Muscle layer of colon (tissue), 2 donors: Measurements from ENCODE around the gene TMEM132C.
"Not testable (repeated sequence)": the region's sequence is repeated elsewhere in the genome, so short reads cannot be mapped to it uniquely, and the experiment has no call there.

ENCODE experiments used
- H3K27ac ChIP-seq: one replicate; pipeline ENCODE4 v1.7.0; 2013; ENCODE audit warnings: low read depth, mild to moderate bottlenecking, low read length, moderate library complexity
- H3K27me3 ChIP-seq, 2 donors: one replicate each; pipeline ENCODE4 v1.7.0; 2013; ENCODE audit warnings: low read length in 2 of 2, mild to moderate bottlenecking in 2 of 2; ENCODE audit not compliant: insufficient read depth in 2 of 2, control insufficient read depth in 1 of 2
- H3K36me3 ChIP-seq: one replicate; pipeline ENCODE4 v1.7.0; 2013; ENCODE audit warnings: mild to moderate bottlenecking, low read length; ENCODE audit not compliant: insufficient read depth
- H3K4me1 ChIP-seq: one replicate; pipeline ENCODE4 v1.7.0; 2013; ENCODE audit warnings: mild to moderate bottlenecking, low read length; ENCODE audit not compliant: insufficient read depth
- H3K4me3 ChIP-seq, 2 donors: one replicate each; pipeline ENCODE4 v1.7.0; 2013; ENCODE audit warnings: low read length in 2 of 2, low read depth in 1 of 2, mild to moderate bottlenecking in 1 of 2, moderate library complexity in 1 of 2
- H3K9ac ChIP-seq: one replicate; pipeline ENCODE4 v1.7.0; 2013; ENCODE audit warnings: low read length
- H3K9me3 ChIP-seq: one replicate; pipeline ENCODE4 v1.7.0; 2013; ENCODE audit warnings: mild to moderate bottlenecking, low read length
- donor health status: abdominal sarcoma.
- donor health status: Adenocarcinoma of cecum.

Gene TMEM132C

DNA sequence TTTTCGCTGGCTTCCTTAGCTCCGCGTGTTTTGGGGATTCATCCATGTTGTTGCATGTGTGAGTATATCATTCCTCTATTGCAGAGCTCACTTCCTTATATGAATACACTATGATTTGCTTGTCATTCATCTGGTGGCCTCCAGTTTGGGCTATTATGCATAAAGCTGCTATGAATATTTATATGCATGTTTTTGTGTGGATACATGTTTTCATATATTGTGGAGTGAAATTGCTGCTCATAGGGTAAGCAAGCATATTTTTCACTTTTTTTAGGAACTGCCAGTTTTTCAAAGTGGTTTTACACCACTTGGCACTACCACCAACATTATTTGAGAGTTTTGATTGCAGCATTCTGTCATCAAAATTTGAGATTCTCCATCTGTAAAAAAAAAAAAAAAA is 190.0 kb downstream of the TMEM132C start:
- Histone ChIP-seq H3K9me3 (no peaks in the 10 kb centered on the region), H3K27ac (no peak overlapping the region), H3K4me3 (no peak overlapping the region), H3K9ac (no peak overlapping the region), H3K36me3 (no peaks in the 10 kb centered on the region), H3K4me1 (no peaks in the 10 kb centered on the region), H3K27me3 (no peaks in the 10 kb centered on the region)

DNA sequence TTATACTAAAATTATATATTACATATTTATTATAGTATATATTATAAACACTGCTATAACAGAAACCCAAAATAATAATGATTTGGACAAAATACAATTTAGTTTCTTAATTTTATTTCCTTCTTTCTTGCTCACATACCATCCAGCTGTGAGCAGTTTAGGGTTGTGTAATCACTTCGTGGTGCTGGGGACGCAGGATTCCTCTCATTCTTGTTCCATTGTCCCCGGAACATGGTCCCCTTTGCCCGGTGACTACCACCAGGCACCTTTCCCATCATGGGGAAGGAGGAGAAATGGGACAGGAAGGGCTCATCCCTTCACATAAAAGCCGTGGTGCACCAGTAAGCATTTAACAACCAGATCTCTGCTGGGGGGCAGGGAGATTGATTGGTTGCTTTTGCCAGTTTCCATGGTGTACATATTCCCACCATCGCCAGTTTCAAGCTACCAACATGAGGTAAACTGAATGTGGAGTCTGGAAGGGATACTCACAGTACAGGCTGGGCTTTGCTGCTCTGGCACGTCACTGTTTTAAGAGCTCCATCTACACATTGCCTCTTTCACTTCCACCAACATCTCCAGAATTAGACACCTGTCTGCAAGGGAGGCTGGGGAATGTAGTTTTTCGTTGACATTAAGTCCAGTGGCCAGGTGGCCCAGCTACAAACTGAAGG is 191.5 kb downstream of the TMEM132C start:
- no peak overlapping the region for H3K9ac ChIP-seq
- H3K36me3 ChIP-seq: no peaks in the 10 kb centered on the region
- H3K4me1 ChIP-seq: no peaks in the 10 kb centered on the region
- H3K27ac ChIP-seq: no peak overlapping the region
- no peaks in the 10 kb centered on the region for H3K9me3 ChIP-seq
- H3K4me3 ChIP-seq: no peak overlapping the region
- H3K27me3 ChIP-seq: no peaks in the 10 kb centered on the region

DNA sequence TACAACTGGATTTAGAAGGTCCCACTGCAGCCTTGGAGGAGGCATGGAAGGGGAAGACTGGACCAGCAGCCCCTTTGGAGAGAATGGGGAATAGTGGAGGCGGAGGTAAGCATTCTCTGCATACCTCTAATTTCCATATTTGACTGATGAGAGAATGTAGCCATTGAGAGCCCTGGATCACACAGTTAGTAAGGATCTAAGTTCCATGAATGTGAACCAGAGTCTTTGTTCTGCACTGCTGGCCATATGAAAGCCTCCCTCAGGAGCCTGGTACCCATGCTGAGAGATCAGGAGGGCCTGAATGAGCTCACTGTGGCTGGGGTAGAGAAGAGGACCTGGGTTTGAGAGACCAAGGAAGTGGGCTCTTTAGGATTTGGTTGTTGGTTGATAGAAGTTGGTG is 192.1 kb downstream of the TMEM132C start:
- Histone ChIP-seq H3K9ac (no peak overlapping the region), H3K9me3 (no peaks in the 10 kb centered on the region)

DNA sequence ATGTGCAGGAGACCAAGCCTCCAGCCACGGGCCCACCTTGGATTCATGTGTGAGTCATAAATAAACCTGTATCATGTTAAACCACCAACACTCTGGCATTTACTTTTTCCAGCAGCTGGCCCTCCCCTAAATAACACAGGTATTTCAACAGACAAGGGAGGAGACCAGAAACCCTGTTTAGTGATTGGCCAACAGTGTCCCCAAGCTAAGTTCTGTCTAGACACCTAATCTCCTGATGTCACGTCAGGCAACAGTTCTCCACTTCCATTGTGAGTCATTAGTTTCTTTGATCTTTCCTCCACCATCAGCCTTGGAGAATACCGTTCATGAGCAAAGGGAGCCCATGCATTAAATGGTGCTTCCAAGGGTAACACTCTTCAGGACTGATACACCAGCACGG is 196.9 kb downstream of the TMEM132C start:
- Histone ChIP-seq H3K4me1 (no peaks in the 10 kb centered on the region), H3K4me3 (no peak overlapping the region), H3K27ac (no peak overlapping the region), H3K36me3 (no peaks in the 10 kb centered on the region), H3K27me3 (no peaks in the 10 kb centered on the region), H3K9ac (no peak overlapping the region), H3K9me3 (no peaks in the 10 kb centered on the region)

More for the DNA sequence above, 192.1 kb downstream of the TMEM132C start:
- Histone ChIP-seq H3K27me3 (no peaks in the 10 kb centered on the region), H3K4me1 (no peaks in the 10 kb centered on the region), H3K36me3 (no peaks in the 10 kb centered on the region), H3K4me3 (no peak overlapping the region), H3K27ac (no peak overlapping the region)

DNA sequence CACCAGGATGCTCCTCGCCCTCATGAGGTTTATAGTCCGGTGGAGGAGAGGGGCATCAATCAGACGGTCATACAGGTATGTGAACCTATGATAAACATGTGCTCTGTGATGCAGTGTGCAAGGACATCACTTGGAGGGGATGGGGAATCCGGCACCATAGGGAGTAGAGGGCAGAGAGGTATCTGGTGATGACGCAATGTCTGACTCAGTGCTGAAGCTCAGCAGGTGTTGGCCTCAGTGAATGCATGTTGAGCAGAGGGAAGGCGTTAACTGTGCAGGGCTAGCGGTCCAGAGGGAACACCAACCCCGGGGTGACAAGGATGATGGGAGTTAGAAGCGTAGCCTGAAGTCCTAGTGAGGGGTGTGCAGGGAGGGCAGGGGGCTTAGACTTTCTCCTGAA is 200.9 kb downstream of the TMEM132C start:
- Histone ChIP-seq H3K27ac (no peak overlapping the region), H3K36me3 (no peaks in the 10 kb centered on the region), H3K9ac (no peak overlapping the region), H3K4me1 (no peaks in the 10 kb centered on the region), H3K9me3 (no peaks in the 10 kb centered on the region), H3K4me3 (no peak overlapping the region), H3K27me3 (no peaks in the 10 kb centered on the region)

DNA sequence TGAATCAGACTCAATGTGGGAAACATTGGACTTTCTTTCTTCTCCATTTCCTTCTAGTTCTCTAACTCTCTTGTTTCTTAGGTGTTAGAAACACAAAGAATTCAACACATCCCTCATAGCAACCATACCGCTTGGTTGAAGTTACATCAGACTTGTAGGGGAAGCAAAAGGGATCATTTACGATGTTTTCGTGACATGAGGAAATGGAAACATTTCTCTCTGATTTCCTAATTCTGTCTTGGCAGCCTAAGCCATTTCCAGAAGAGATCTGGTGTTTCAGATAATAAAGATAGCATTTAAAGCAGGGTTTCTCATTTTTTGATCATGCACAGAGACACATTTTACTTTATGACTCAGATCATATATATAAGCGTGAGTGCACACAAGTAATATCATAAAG is 202.0 kb downstream of the TMEM132C start:
- Histone ChIP-seq H3K4me1 (no peaks in the 10 kb centered on the region), H3K27ac (no peak overlapping the region), H3K9me3 (no peaks in the 10 kb centered on the region), H3K36me3 (no peaks in the 10 kb centered on the region), H3K9ac (no peak overlapping the region), H3K27me3 (no peaks in the 10 kb centered on the region), H3K4me3 (no peak overlapping the region)

DNA sequence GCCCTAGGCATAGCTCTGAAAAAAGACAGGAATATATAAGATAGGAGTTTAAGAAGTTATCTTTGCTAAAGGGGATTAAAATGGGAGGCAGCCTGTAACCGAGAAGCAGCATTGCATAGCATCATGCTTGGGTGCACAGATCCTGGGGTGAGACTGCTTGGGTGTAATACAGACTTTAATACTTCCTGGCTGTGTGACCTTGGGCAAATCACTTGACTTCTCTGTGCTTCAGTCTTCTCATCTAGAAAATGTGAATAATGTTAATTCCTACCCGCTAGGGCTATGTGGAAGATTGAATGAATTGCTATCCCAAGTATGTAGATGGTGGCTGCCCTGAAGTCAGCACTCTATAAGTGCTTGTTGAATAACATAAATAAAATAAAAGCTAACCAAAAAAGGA is 204.5 kb downstream of the TMEM132C start:
- Histone ChIP-seq H3K4me1 (no peaks in the 10 kb centered on the region), H3K27ac (no peak overlapping the region), H3K27me3 (no peaks in the 10 kb centered on the region), H3K9me3 (no peaks in the 10 kb centered on the region), H3K9ac (no peak overlapping the region), H3K4me3 (no peak overlapping the region), H3K36me3 (no peaks in the 10 kb centered on the region)

DNA sequence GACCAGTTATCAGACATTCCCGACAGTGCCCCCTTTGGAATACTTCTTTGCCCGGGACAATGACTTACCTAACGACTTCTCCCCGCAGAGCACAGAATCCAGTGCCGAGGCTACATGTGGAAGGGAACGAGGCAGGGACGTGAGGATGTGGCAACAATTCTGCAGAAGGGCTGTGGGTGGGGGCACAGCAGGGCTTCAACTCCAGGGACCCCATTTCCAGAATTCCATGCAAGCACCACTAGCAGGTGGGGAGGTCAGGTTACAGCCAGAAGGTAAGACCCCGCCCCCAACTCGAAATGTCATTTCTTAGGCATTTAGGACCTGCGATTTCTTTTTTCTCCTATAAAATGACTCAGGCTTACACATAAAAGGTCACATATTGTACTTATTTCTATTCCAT is 207.9 kb downstream of the TMEM132C start:
- Histone ChIP-seq H3K9ac (no peak overlapping the region), H3K27ac (no peak overlapping the region), H3K4me3 (no peak overlapping the region), H3K27me3 (no peaks in the 10 kb centered on the region), H3K36me3 (no peaks in the 10 kb centered on the region), H3K4me1 (no peaks in the 10 kb centered on the region), H3K9me3 (no peaks in the 10 kb centered on the region)

DNA sequence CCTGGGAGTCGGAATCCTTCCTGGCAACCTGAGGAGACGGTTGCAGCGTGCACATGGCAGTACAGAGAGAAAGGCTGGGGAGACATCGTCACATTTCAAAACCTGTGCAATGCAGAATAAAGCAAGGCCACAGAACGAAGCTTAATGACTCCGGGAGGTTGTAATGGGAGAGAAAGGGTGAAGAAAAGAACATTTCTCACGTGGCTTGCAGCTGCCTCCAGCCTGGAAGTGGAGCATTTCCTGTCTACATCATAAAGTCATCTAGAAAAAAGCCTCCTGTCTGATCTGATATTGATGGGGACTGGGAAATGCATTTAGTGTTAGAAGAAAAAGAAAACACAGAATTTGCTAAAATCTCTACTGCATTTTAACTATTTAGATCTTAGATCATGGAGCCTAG is 209.3 kb downstream of the TMEM132C start:
- H3K36me3 ChIP-seq: no peaks in the 10 kb centered on the region
- H3K9ac ChIP-seq: no peak overlapping the region
- no peaks in the 10 kb centered on the region for H3K27me3 ChIP-seq
- no peak overlapping the region for H3K4me3 ChIP-seq
- no peak overlapping the region for H3K27ac ChIP-seq
- no peaks in the 10 kb centered on the region for H3K9me3 ChIP-seq
- H3K4me1 ChIP-seq: no peaks in the 10 kb centered on the region

DNA sequence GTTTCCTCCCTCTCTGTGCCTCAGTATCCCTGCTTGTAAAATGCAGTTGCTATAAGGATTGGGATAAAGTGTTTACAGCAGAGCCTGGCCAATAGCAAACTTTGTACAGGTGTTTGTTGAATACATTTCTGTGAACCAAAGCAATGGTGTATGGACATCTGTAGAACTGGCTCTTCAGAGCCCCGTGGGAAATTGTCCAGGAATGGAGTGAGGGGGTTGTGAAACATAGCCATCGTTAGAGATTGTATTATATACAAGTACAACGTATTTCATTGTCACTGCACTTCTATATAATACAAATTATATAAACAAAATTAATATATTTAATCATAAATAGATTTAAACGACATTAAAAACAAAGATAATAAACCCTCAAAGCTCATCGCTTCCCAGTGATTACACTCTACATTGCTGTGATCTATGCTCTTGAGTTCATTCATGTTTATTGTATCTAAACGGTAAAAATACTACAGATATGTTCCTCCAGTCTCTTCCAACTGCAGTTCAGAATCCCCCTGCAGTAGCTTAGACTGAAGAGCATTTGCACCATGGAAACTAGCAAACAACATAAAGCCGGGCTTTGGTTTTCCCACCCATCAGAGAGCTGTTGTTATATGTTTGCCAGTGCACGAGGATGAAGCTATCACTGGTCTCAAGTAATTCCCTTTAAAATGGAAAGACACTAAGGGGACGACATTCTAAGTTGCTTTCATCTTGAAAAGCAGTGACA is 216.7 kb downstream of the TMEM132C start:
- Histone ChIP-seq H3K36me3 (no peaks in the 10 kb centered on the region), H3K27ac (no peak overlapping the region), H3K9ac (no peak overlapping the region), H3K4me1 (no peaks in the 10 kb centered on the region), H3K9me3 (no peaks in the 10 kb centered on the region), H3K4me3 (no peak overlapping the region), H3K27me3 (no peaks in the 10 kb centered on the region)

DNA sequence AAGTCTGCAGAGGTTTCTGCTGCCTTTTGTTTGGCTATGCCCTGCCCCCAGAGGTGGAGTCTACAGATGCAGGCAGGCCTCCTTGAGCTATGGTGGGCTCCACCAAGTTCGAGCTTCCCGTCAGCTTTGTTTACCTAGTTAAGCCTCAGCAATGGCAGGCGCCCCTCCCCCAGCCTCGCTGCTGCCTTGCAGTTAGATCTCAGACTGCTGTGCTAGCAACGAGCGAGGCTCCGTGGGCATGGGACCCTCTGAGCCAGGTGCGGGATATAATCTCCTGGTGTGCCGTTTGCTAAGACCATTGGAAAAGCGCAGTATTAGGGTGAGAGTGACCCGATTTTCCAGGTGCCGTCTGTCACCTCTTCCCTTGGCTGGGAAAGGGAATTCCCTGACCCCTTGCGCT is 230.4 kb downstream of the TMEM132C start:
- not testable (repeated sequence) for H3K4me3 ChIP-seq, H3K4me1 ChIP-seq, H3K9ac ChIP-seq, H3K36me3 ChIP-seq, H3K27ac ChIP-seq, H3K27me3 ChIP-seq, H3K9me3 ChIP-seq

DNA sequence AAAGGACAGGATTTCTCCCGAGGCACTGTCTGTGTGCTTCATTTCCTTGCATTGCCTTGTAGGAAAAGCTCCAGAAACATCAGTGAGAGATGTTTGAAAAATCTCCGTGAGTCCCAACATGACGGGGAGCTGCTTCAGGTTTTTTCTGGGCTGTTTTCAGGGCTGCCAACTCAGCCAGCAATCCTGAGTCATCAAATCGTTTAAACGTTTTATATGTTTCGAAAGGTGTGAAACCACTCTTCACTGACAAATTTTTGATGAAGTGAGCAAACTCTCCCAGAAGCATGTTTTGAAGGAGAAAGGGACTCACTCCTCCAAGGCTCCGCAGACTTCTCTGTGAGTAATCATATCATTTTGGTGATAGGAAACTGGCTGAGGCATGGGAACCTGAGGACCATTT is 240.5 kb downstream of the TMEM132C start:
- no peak overlapping the region for H3K9ac ChIP-seq
- no peaks in the 10 kb centered on the region for H3K4me1 ChIP-seq
- H3K27me3 ChIP-seq: no peaks in the 10 kb centered on the region
- H3K4me3 ChIP-seq: no peak overlapping the region
- H3K9me3 ChIP-seq: no peaks in the 10 kb centered on the region
- H3K36me3 ChIP-seq: no peaks in the 10 kb centered on the region
- H3K27ac ChIP-seq: no peak overlapping the region
